SJSA1 (cell line): ENCODE results near the gene ABHD2. TPM values are rescaled to one million over a fixed set of nuclear protein-coding genes. Genes with fewer than 3 reads are reported as not detected.
"Not testable (repeated sequence)": the region's sequence is repeated elsewhere in the genome, so short reads cannot be mapped to it uniquely, and the experiment has no call there.

Source experiments
- DNase-seq, 2 experiments: peaks; one replicate each; pipeline ENCODE4 v3.0.0-alpha.2; 2015 to 2020; ENCODE audit warnings: low spot score in 2 of 2, low read depth in 1 of 2
- H3K27ac ChIP-seq: fragments of 250-450 bp; sonication (Bioruptor Pico); 2 replicates; pipeline ENCODE4 v1.5.1; 2020; ENCODE audit warnings: mild to moderate bottlenecking, moderate library complexity
- H3K27me3 ChIP-seq: fragments of 250-450 bp; sonication (Bioruptor Pico); replicated peaks from 2 replicates; pipeline ENCODE4 v1.5.1; 2020; ENCODE audit warnings: mild to moderate bottlenecking, moderate library complexity
- H3K36me3 ChIP-seq: fragments of 250-450 bp; sonication (Bioruptor Pico); 2 replicates; pipeline ENCODE4 v1.5.1; 2020; ENCODE audit warnings: mild to moderate bottlenecking
- H3K4me1 ChIP-seq: fragments of 250-450 bp; sonication (Bioruptor Pico); replicated peaks from 2 replicates; pipeline ENCODE4 v1.6.1; 2021; ENCODE audit warnings: mild to moderate bottlenecking
- H3K4me3 ChIP-seq: fragments of 250-450 bp; sonication (Bioruptor Pico); 2 replicates; pipeline ENCODE4 v1.5.1; 2020; ENCODE audit warnings: mild to moderate bottlenecking
- H3K9me3 ChIP-seq: fragments of 250-450 bp; sonication (Bioruptor Pico); replicated peaks from 2 replicates; pipeline ENCODE4 v1.5.1; 2020; ENCODE audit warnings: mild to moderate bottlenecking
- total RNA-seq: library from RNA; depleted of rRNA; stranded (reverse); fragments of >200 nt; shearing (Covaris generic); gene quantifications from 2 replicates; pipeline ENCODE4 v1.2.3, GENCODE V29; 2014; rRNA removed

Gene ABHD2, protein sequence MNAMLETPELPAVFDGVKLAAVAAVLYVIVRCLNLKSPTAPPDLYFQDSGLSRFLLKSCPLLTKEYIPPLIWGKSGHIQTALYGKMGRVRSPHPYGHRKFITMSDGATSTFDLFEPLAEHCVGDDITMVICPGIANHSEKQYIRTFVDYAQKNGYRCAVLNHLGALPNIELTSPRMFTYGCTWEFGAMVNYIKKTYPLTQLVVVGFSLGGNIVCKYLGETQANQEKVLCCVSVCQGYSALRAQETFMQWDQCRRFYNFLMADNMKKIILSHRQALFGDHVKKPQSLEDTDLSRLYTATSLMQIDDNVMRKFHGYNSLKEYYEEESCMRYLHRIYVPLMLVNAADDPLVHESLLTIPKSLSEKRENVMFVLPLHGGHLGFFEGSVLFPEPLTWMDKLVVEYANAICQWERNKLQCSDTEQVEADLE
- 20.9 and 32.6 TPM in 2 replicates for total RNA-seq

DNA sequence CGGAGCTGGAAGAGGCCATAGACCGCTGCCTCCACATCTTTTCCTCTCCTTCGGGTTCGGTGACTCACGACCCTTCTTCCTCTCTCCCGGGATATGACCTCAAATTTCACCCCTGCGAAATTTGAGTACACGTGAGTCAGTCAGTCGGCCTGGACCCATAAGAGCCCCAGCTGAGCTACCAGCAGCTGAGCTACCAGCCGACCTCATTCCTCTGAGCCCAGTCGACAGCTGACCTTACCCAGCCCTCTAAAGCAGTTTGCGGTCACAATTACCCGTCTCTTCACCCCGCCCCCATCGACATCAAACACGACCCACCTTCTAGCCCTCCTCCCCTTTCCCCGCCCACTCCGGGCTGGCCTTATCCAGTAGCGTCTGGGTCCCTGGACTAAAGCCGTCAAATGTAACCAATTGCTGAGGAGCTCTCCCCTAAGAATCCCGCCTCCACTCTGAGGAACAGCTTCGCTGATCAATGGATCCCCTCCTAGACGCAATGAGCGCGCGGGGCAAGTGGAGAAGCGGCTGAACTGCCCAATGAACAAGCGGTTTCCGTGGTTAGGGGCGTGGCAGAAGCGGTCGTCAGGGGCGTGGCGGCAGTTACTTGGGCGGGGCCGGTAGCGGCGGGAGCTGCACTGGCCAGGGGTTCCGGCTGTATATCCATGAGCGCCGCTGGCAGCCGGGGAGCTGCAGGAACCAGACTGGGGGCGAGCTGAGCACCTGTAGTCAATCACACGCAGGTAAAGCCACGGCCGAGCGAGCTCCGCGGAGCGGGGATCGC lies at the start of gene ABHD2:
Gene ABHD2 (plus strand): TSS at position 627 of the 775 bp plus-strand sequence. CDS start 27,872 bp downstream, outside the sequence.
- Histone ChIP-seq H3K4me1 (peaks cover 30% of the 10 kb centered on the region), H3K36me3 (peaks cover 14% of the 10 kb centered on the region)

GRCh38 chr15:89039142-89039541 lies 49.1 kb upstream of the ABHD2 start:
- H3K27ac ChIP-seq = no peak overlapping the region
- no peak overlapping the region for H3K4me3 ChIP-seq
- H3K36me3 ChIP-seq = no peaks in the 10 kb centered on the region
- peaks cover 3% of the 10 kb centered on the region; the same call in 1 of the 2 replicates for H3K4me1 ChIP-seq
- H3K27me3 ChIP-seq = 0 out of 2 replicates have a peak, but pooled peaks cover 3% of the 10 kb centered on the region
- H3K9me3 ChIP-seq = no peaks in the 10 kb centered on the region
- no peak for DNase-seq

More for the DNA sequence above, at the start of gene ABHD2:
- peak; percentile 99 to 100 for DNase-seq
- peak within 1 kb of the TSS; percentile 63 for H3K27ac ChIP-seq
- peak within 1 kb of the TSS; percentile 73 for H3K4me3 ChIP-seq
- no peaks in the 10 kb centered on the region for H3K27me3 ChIP-seq
- no peaks in the 10 kb centered on the region for H3K9me3 ChIP-seq

DNA sequence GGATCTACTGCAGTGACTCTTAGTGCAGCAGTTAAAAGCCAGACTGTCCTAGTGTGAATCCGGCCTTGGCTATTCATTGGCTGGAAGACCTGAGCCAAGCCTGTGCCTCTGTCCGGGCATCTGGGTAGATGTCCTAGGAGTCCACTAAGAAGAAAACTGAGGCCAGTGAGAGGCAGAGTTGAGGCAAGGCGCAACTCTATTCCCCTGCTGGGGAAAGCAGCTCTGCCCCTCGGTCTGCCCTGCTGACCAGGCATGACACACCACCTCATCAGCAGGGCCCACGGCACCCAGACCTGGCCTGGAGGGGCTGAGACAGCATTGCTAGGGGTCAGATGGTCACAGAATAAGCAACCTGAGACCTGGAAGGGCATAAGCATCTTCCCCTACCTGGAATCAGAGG lies 46.7 kb upstream of the ABHD2 start:
- DNase-seq = no peak
- no peak overlapping the region for H3K4me3 ChIP-seq

GRCh38 chr15:89042387-89042786 lies 45.9 kb upstream of the ABHD2 start:
- DNase-seq = no peak
- Histone ChIP-seq H3K9me3 (no peaks in the 10 kb centered on the region), H3K27ac (no peak overlapping the region), H3K36me3 (no peaks in the 10 kb centered on the region), H3K4me3 (no peak overlapping the region), H3K27me3 (no peaks in the 10 kb centered on the region), H3K4me1 (peaks cover 3% of the 10 kb centered on the region; the same call in 1 of the 2 replicates)

More for the DNA sequence above, 46.7 kb upstream of the ABHD2 start:
- no peaks in the 10 kb centered on the region for H3K36me3 ChIP-seq
- H3K9me3 ChIP-seq = no peaks in the 10 kb centered on the region
- peaks cover 3% of the 10 kb centered on the region; the same call in 1 of the 2 replicates for H3K4me1 ChIP-seq
- no peaks in the 10 kb centered on the region for H3K27me3 ChIP-seq
- H3K27ac ChIP-seq = no peak overlapping the region

GRCh38 chr15:89043031-89044002 lies 44.9 kb upstream of the ABHD2 start:
- no peak overlapping the region for H3K27ac ChIP-seq
- H3K4me3 ChIP-seq = no peak overlapping the region
- H3K4me1 ChIP-seq = peaks cover 3% of the 10 kb centered on the region; the same call in 1 of the 2 replicates
- no peak for DNase-seq
- H3K27me3 ChIP-seq = no peaks in the 10 kb centered on the region
- H3K9me3 ChIP-seq = no peaks in the 10 kb centered on the region
- no peaks in the 10 kb centered on the region for H3K36me3 ChIP-seq

DNA sequence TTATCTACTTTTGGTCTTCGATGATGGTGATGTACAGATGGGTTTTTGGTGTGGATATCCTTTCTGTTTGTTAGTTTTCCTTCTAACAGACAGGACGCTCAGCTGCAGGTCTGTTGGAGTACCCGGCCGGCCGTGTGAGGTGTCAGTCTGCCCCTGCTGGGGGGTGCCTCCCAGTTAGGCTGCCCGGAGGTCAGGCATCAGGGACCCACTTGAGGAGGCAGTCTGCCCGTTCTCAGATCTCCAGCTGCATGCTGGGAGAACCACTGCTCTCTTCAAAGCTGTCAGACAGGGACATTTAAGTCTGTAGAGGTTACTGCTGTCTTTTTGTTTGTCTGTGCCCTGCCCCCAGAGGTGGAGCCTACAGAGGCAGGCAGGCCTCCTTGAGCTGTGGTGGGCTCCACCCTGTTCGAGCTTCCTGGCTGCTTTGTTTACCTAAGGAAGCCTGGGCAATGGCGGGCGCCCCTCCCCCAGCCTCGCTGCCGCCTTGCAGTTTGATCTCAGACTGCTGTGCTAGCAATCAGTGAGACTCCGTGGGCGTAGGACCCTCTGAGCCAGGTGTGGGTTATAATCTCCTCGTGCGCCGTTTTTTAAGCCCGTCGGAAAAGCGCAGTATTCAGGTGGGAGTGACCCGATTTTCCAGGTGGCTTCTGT lies 39.1 kb upstream of the ABHD2 start:
- not testable (repeated sequence) for H3K27me3 ChIP-seq, H3K36me3 ChIP-seq, H3K4me3 ChIP-seq, H3K9me3 ChIP-seq, H3K27ac ChIP-seq, H3K4me1 ChIP-seq, DNase-seq

DNA sequence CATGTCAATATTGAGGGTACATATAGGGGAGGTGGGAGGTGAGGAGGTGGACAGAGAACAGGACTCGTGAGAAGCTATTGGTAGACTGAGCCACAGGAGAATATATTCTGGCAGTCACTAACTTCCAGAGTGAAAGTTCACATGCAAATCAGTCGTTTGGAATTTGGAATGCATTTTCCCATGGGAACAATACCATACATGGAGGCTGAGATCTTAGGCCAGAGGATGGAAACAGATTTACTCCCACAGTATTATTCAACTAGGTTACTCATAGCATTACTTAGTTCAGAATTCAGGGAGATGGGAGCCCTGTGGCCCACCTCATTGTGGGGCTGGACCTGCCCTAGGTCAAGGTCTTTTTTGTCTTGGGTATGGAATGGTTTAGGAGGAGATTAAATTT lies 36.4 kb upstream of the ABHD2 start:
- H3K27ac ChIP-seq = no peak overlapping the region
- no peaks in the 10 kb centered on the region for H3K36me3 ChIP-seq
- peak in 1 of 2 experiments; percentile 29 for DNase-seq
- H3K4me3 ChIP-seq = no peak overlapping the region
- H3K27me3 ChIP-seq = no peaks in the 10 kb centered on the region
- no peaks in the 10 kb centered on the region for H3K9me3 ChIP-seq
- peaks cover 10% of the 10 kb centered on the region for H3K4me1 ChIP-seq

DNA sequence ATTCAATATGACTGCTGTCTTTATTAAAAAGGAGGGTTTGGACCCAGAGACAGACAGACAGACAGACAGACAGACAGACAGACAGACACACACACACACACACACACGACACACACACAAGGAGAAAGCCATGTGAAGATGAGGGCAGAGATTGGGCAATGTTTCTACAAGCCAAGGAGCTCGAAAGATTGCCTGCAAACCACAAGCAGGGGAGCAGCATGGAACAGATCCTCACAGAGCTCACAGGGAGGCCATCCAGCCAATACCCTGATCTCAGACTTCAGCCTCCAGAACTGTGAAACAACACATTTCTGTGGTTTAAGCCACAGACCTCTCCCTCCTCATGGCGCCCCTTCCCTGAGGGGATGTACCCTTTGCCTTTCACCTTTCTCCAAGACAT lies 35.8 kb upstream of the ABHD2 start:
- H3K4me3 ChIP-seq = no peak overlapping the region
- no peaks in the 10 kb centered on the region for H3K27me3 ChIP-seq
- no peaks in the 10 kb centered on the region for H3K9me3 ChIP-seq
- H3K36me3 ChIP-seq = no peaks in the 10 kb centered on the region
- H3K27ac ChIP-seq = no peak overlapping the region
- peak in 1 of 2 experiments; percentile 24 for DNase-seq
- peaks cover 10% of the 10 kb centered on the region for H3K4me1 ChIP-seq

GRCh38 chr15:89054873-89055272 lies 33.4 kb upstream of the ABHD2 start:
- Histone ChIP-seq H3K9me3 (no peaks in the 10 kb centered on the region), H3K27me3 (no peaks in the 10 kb centered on the region), H3K4me3 (no peak overlapping the region), H3K36me3 (no peaks in the 10 kb centered on the region), H3K4me1 (peaks cover 12% of the 10 kb centered on the region), H3K27ac (no peak overlapping the region)
- no peak for DNase-seq

DNA sequence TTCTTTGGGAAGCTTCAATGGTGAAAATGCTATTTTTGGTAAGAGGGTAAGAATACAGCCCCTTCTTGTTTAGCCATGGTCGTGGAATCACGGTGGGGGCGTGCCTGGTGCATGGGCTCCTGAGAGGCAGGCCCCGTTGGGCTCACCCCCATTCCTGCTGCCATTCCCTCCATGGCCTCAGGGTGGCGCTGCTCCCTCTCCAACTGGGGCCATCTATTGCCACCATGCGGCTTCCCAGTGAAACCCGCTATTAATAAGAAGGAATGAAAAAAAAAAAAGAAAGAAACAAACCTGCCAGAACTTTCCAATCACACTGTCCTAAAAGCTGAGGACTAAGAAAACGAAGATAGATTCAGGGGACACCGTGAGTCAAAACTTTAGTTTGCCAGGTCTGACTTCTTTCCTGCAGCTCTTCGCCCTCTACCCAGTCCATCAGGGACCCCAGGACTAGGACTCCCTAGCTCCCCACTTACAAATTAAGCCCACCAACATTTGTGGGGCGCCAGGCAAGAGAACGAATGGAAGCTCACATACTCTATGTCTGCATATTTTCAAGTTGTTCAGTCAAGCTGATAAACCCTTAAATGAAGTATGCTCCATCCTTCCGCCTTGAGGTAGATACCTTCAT lies 30.6 kb upstream of the ABHD2 start:
- Histone ChIP-seq H3K9me3 (no peaks in the 10 kb centered on the region), H3K36me3 (no peaks in the 10 kb centered on the region), H3K4me1 (0 out of 2 replicates have a peak, but pooled peaks cover 2% of the 10 kb centered on the region), H3K4me3 (no peak overlapping the region), H3K27me3 (no peaks in the 10 kb centered on the region), H3K27ac (no peak overlapping the region)
- peak; percentile 74 to 80 for DNase-seq

DNA sequence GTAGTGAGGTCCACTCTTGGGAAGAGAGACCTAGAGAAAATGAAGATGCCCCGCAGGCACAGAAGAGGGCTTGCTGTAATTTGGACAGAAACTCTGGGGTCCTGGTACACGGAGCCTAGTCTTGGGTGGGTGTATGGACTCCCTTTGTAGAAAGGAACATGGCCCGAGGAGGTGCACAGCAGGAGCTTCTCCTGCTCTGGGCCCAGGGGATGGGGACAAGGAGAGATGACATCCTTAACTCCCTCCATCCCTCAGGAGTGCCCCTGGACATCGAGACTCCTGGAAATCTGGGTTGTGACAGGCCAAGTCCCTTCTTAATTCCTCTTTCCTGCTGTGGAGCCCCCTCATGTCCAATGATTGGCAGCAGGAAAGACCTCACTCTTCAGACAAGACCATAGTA lies 29.9 kb upstream of the ABHD2 start:
- 0 out of 2 replicates have a peak, but pooled peaks cover 2% of the 10 kb centered on the region for H3K4me1 ChIP-seq
- no peaks in the 10 kb centered on the region for H3K9me3 ChIP-seq
- no peak overlapping the region for H3K27ac ChIP-seq
- H3K36me3 ChIP-seq = no peaks in the 10 kb centered on the region
- H3K4me3 ChIP-seq = no peak overlapping the region
- DNase-seq = no peak
- H3K27me3 ChIP-seq = no peaks in the 10 kb centered on the region

DNA sequence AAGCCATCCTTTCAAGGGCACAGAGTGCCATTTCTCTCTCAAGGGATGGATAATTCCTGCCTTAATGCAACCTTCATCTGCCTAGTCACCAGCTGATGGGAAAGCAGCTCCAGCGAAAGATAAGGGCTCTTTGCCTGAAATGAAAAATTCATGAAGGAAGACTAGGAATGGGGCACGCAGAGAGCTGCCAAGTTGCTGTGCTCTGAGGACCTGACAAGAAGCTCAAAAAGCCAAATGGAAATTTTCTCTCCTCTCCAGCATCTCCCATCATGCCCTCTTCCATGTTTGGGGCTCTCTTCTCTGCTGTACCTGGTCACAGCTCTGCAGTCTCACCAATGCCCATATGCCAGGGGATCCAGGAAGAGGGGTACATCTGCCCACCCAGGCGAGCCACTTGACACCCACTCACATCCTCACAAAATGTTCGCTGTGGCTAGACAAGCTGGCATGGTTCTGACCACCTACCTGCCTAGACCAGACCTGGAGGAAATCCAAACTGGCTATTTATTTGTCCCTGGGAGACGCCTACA lies 29.3 kb upstream of the ABHD2 start:
- Histone ChIP-seq H3K27me3 (no peaks in the 10 kb centered on the region), H3K36me3 (no peaks in the 10 kb centered on the region), H3K9me3 (no peaks in the 10 kb centered on the region), H3K27ac (no peak overlapping the region), H3K4me3 (no peak overlapping the region), H3K4me1 (0 out of 2 replicates have a peak, but pooled peaks cover 2% of the 10 kb centered on the region)
- DNase-seq = no peak
